Mesenchymal stem cell (in vitro differentiated cells and primary cell): Measurements from ENCODE around the gene CIAO3.
A peak's percentile ranks its signal among the peaks of the same experiment; 100 is the strongest.

ENCODE experiments used
- DNase-seq: peaks from one replicate; pipeline ENCODE4 v3.0.0-alpha.2; 2013
- H2AFZ ChIP-seq: one replicate; pipeline ENCODE4 v1.6.1; 2013; ENCODE audit warnings: low read depth, mild to moderate bottlenecking, control low read depth, inconsistent platforms, low read length, moderate library complexity
- H2AK5ac ChIP-seq: 2 replicates; pipeline ENCODE4 v1.6.1; 2013; ENCODE audit warnings: low read length, moderate library complexity, mild to moderate bottlenecking, inconsistent platforms; ENCODE audit not compliant: severe bottlenecking
- H2BK120ac ChIP-seq: one replicate; pipeline ENCODE4 v1.6.1; 2013; ENCODE audit warnings: low read depth, mild to moderate bottlenecking, inconsistent platforms, low read length, moderate library complexity
- H2BK12ac ChIP-seq, 2 experiments: one replicate each; pipeline ENCODE4 v1.6.1; 2013; ENCODE audit warnings: inconsistent platforms in 2 of 2, low read length in 2 of 2, mild to moderate bottlenecking in 2 of 2, moderate library complexity in 2 of 2, control low read depth in 1 of 2
- H2BK15ac ChIP-seq: one replicate; pipeline ENCODE4 v1.6.1; 2013; ENCODE audit warnings: mild to moderate bottlenecking, low read depth, inconsistent platforms; ENCODE audit not compliant: poor library complexity, severe bottlenecking
- H2BK5ac ChIP-seq: 2 replicates; pipeline ENCODE4 v1.6.1; 2013; ENCODE audit warnings: low read depth, mild to moderate bottlenecking, low read length, control low read depth, inconsistent platforms; ENCODE audit not compliant: poor library complexity, severe bottlenecking
- H3K14ac ChIP-seq, 2 experiments: one replicate each; pipeline ENCODE4 v1.6.1; 2013; ENCODE audit warnings: inconsistent platforms in 2 of 2, low read length in 2 of 2, control low read depth in 1 of 2, mild to moderate bottlenecking in 1 of 2, moderate library complexity in 1 of 2
- H3K18ac ChIP-seq, 2 experiments: one replicate each; pipeline ENCODE4 v1.6.1; 2013; ENCODE audit warnings: inconsistent platforms in 2 of 2, low read length in 2 of 2, control low read depth in 1 of 2, low read depth in 1 of 2, mild to moderate bottlenecking in 1 of 2
- H3K23ac ChIP-seq, 2 experiments: one replicate each; pipeline ENCODE4 v1.6.1; 2013; ENCODE audit warnings: inconsistent platforms in 2 of 2, low read length in 2 of 2, mild to moderate bottlenecking in 2 of 2, moderate library complexity in 2 of 2, control low read depth in 1 of 2
- H3K27ac ChIP-seq: 2 replicates; pipeline ENCODE4 v1.5.1; 2013; ENCODE audit warnings: mild to moderate bottlenecking, moderate library complexity, low read length, control low read depth, inconsistent platforms; ENCODE audit not compliant: poor library complexity, severe bottlenecking
- H3K27me3 ChIP-seq, 2 experiments: 2 replicates each; pipeline versions ENCODE4 v1.6.1 to v1.7.0; 2013; ENCODE audit warnings: low read length in 2 of 2, mild to moderate bottlenecking in 2 of 2, moderate library complexity in 2 of 2, control low read depth in 1 of 2, inconsistent platforms in 1 of 2; ENCODE audit not compliant: control insufficient read depth in 1 of 2, insufficient read depth in 1 of 2
- H3K36me3 ChIP-seq, 2 experiments: 2 replicates each; pipeline versions ENCODE4 v1.6.1 to v1.7.0; 2013; ENCODE audit warnings: low read length in 2 of 2, control low read depth in 1 of 2, inconsistent platforms in 1 of 2, low read depth in 1 of 2, mild to moderate bottlenecking in 1 of 2; ENCODE audit not compliant: insufficient read depth in 2 of 2, control insufficient read depth in 1 of 2
- H3K4ac ChIP-seq, 2 experiments: one replicate each; pipeline ENCODE4 v1.6.1; 2013; ENCODE audit warnings: inconsistent platforms in 2 of 2, low read length in 2 of 2, mild to moderate bottlenecking in 2 of 2, moderate library complexity in 2 of 2, control low read depth in 1 of 2, low read depth in 1 of 2
- H3K4me1 ChIP-seq: 2 replicates; pipeline ENCODE4 v1.6.1; 2013; ENCODE audit warnings: low read depth, low read length, control low read depth; ENCODE audit not compliant: control insufficient read depth, insufficient read depth
- H3K4me2 ChIP-seq: 2 replicates; pipeline ENCODE4 v1.6.1; 2013; ENCODE audit warnings: low read length, mild to moderate bottlenecking, inconsistent platforms; ENCODE audit not compliant: poor library complexity, severe bottlenecking
- H3K4me3 ChIP-seq, 2 experiments: 2 replicates each; pipeline versions ENCODE4 v1.5.1 to v1.7.0; 2013; ENCODE audit warnings: low read length in 2 of 2, mild to moderate bottlenecking in 2 of 2, control low read depth in 1 of 2, low read depth in 1 of 2; ENCODE audit not compliant: insufficient read depth in 1 of 2
- H3K79me1 ChIP-seq: replicated peaks from 2 replicates; pipeline ENCODE4 v1.6.1; 2013; ENCODE audit warnings: mild to moderate bottlenecking, control low read depth, low read length, inconsistent platforms; ENCODE audit not compliant: poor library complexity, severe bottlenecking
- H3K9ac ChIP-seq: 2 replicates; pipeline ENCODE4 v1.7.0; 2013; ENCODE audit warnings: mild to moderate bottlenecking, low read length, moderate library complexity
- H3K9me3 ChIP-seq: 2 replicates; pipeline ENCODE4 v1.7.0; 2013; ENCODE audit warnings: mild to moderate bottlenecking, low read length; ENCODE audit not compliant: control insufficient read depth
- H4K8ac ChIP-seq: one replicate; pipeline ENCODE4 v1.6.1; 2013; ENCODE audit warnings: inconsistent platforms, mild to moderate bottlenecking, low read length, moderate library complexity
- H4K91ac ChIP-seq: one replicate; pipeline ENCODE4 v1.6.1; 2013; ENCODE audit warnings: mild to moderate bottlenecking, low read length, inconsistent platforms
- WGBS: methylation state at CpG from one replicate; pipeline ENCODE4 v1.1.7; 2013; ENCODE audit warnings: mixed read lengths; 5-methylcytosine and 5-hydroxymethylcytosine counted together

The CIAO3 gene

DNA sequence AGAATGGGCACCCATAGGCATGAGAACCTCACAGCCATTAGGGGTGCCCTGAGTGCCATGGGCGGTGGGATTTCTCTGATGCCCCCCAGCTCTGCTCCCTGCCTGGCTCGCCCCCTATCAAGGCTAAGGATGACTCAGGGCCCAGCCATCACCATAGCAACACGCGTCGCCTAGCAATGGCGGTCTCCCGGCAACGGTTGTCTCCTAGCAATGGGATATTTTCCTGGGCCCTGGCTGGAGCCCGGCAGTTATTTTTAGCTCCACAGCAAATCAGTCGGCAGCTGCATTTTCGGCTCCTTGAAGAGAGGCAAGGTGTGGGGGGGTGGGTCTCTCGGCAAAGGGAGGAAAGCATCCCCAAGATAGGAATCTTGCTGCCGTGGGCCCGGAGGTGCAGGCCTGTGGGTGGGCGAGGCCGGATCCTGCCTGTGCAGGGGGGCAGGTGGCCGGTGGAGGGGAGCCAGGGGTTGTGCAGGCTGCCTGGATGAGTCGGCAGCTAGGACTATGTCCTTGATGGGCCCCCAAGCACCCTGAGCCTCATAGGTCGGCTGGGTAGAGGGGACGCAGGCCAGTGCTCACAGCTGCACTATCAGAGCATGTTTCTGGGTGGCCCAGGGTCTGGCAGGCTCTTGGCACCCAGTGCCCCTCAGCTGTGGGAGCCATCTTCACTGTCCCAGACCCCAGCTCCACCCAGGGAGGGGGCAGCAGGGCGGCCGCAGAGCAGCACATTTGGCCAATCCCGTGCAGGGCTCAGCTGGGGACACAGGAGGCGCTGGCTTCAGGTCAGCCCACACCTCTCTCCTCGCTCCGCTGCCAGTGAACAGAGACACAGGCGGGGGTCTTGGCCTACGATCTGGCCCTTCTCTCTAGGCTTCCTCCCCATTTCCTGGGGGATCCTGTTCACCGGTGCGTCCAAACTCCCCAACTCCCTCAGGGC lies 31.0 kb downstream of the CIAO3 start:
- Histone ChIP-seq H3K36me3 (no peaks in the 10 kb centered on the region), H3K23ac (peak overlapping the region in 1 of 2 experiments; percentile 32), H3K18ac (peak overlapping the region in 1 of 2 experiments; percentile 42), H3K14ac (peak overlapping the region in 1 of 2 experiments; percentile 74), H3K9ac (peak overlapping the region; percentile 51), H3K4me1 (peaks cover 42% of the 10 kb centered on the region), H3K4me3 (peak overlapping the region in 1 of 2 experiments; percentile 18), H2BK120ac (no peak overlapping the region), H2BK15ac (no peak overlapping the region), H4K91ac (peak overlapping the region; percentile 45), H3K27ac (no peak overlapping the region), H3K4ac (no peak overlapping the region), H2BK5ac (no peak overlapping the region), H3K4me2 (no peak overlapping the region), H2AFZ (no peak overlapping the region), H2BK12ac (peak overlapping the region; percentile 28 to 64), H4K8ac (no peak overlapping the region), H2AK5ac (no peak overlapping the region), H3K9me3 (no peaks in the 10 kb centered on the region), H3K79me1 (peaks cover 4% of the 10 kb centered on the region), H3K27me3 (peaks cover 43 to 57% of the 10 kb centered on the region in 2 experiments)
- 46% methylated on average over 30 of the region's 30 CpGs for WGBS
- peak; percentile 92 for DNase-seq

DNA sequence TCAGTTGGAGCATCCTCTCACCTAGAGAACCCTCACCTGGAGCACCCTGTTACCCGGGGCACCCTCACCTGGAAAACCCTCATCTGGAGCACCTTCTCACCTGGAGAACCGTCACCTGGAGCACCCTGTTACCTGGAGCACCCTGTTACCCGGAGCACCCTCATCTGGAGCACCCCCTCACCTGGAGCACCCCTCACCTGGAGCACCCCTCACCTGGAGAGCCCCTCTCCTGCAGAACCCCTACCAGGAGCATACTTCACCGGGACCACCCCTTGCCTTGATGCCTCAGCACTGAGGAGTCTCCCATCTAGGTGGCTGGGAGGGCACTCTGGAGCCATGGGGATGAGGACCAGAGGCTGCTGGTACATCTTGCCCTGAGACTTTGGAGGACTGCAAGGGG lies 31.8 kb downstream of the CIAO3 start:
- H2AK5ac ChIP-seq: no peak overlapping the region
- no peak overlapping the region for H3K4me3 ChIP-seq
- H3K4me1 ChIP-seq: peaks cover 34% of the 10 kb centered on the region
- no peaks in the 10 kb centered on the region for H3K79me1 ChIP-seq
- H2BK120ac ChIP-seq: no peak overlapping the region
- no peak overlapping the region for H2BK5ac ChIP-seq
- H3K9me3 ChIP-seq: no peaks in the 10 kb centered on the region
- H3K14ac ChIP-seq: no peak overlapping the region
- H4K8ac ChIP-seq: no peak overlapping the region
- DNase-seq: no peak
- H3K4me2 ChIP-seq: no peak overlapping the region
- no peak overlapping the region for H4K91ac ChIP-seq
- H3K9ac ChIP-seq: no peak overlapping the region
- no peak overlapping the region for H2BK12ac ChIP-seq
- no peak overlapping the region for H3K18ac ChIP-seq
- no peaks in the 10 kb centered on the region for H3K36me3 ChIP-seq
- H3K4ac ChIP-seq: no peak overlapping the region
- no peak overlapping the region for H3K23ac ChIP-seq
- no peak overlapping the region for H2BK15ac ChIP-seq
- peaks cover 52 to 66% of the 10 kb centered on the region in 2 experiments for H3K27me3 ChIP-seq
- no peak overlapping the region for H3K27ac ChIP-seq
- H2AFZ ChIP-seq: no peak overlapping the region
- WGBS: 62% methylated on average over 4 of the region's 4 CpGs

DNA sequence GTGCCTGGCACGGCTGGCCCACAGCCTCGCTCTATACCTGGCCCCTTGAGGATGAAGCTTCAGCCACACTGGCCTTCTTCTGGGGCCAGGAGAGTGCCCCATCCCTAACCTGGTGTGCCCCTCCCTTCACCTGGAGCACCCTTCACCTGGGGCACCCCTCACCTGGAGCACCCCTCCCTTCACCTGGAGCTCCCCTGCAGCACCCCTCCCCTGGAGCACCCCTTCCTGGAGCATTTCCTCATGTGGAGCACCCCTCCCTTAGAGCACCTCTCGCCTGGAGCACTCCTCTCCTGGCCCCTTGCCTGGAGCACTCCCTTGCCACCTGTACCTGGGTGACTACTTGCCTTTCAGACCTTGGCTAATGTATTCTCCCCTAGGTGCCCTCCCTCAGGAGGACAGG lies 32.8 kb downstream of the CIAO3 start:
- no peak overlapping the region for H2AK5ac ChIP-seq
- H4K8ac ChIP-seq: no peak overlapping the region
- H3K4ac ChIP-seq: no peak overlapping the region
- DNase-seq: no peak
- H3K4me3 ChIP-seq: no peak overlapping the region
- 67% methylated on average over 3 of the region's 3 CpGs for WGBS
- no peak overlapping the region for H2BK5ac ChIP-seq
- peaks cover 31% of the 10 kb centered on the region for H3K4me1 ChIP-seq
- no peak overlapping the region for H4K91ac ChIP-seq
- no peaks in the 10 kb centered on the region for H3K9me3 ChIP-seq
- H2BK120ac ChIP-seq: no peak overlapping the region
- no peak overlapping the region for H2BK15ac ChIP-seq
- no peak overlapping the region for H3K27ac ChIP-seq
- H3K23ac ChIP-seq: no peak overlapping the region
- H2BK12ac ChIP-seq: no peak overlapping the region
- H3K14ac ChIP-seq: no peak overlapping the region
- H2AFZ ChIP-seq: no peak overlapping the region
- peaks cover 62 to 75% of the 10 kb centered on the region in 2 experiments for H3K27me3 ChIP-seq
- H3K36me3 ChIP-seq: no peaks in the 10 kb centered on the region
- no peak overlapping the region for H3K9ac ChIP-seq
- H3K4me2 ChIP-seq: no peak overlapping the region
- H3K79me1 ChIP-seq: no peaks in the 10 kb centered on the region
- no peak overlapping the region for H3K18ac ChIP-seq

DNA sequence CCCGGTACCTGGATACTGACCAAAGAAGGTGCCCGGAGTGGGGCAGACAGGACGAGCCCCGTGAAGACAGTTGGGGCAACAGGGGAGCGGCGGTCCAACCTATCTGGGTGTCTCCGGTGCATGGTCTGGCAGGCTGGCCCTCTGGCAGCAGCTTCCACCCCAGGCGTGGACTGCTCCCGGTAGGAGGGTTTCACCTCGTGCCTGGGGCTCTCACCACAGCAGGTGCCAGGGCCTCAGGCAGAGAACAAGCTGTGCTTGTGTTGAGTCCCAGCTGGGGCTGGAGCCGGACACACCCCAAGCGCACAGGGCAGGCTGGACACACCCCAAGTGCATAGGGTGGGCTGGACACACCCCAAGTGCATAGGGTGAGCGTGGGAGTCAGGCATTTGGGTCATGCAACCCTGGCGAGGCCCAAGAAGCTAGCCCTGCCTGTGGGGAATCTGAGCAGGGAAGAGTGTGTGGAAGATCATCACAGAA lies 33.7 kb downstream of the CIAO3 start:
- 51% methylated on average over 12 of the region's 14 CpGs for WGBS
- H3K79me1 ChIP-seq: no peaks in the 10 kb centered on the region
- no peak overlapping the region for H3K18ac ChIP-seq
- no peak overlapping the region for H3K23ac ChIP-seq
- no peak overlapping the region for H2BK5ac ChIP-seq
- peaks cover 71 to 84% of the 10 kb centered on the region in 2 experiments for H3K27me3 ChIP-seq
- no peak overlapping the region for H2BK15ac ChIP-seq
- no peak overlapping the region for H3K4ac ChIP-seq
- H2BK120ac ChIP-seq: no peak overlapping the region
- peaks cover 30% of the 10 kb centered on the region for H3K4me1 ChIP-seq
- no peak overlapping the region for H4K8ac ChIP-seq
- no peak overlapping the region for H3K4me2 ChIP-seq
- DNase-seq: no peak
- no peak overlapping the region for H2AK5ac ChIP-seq
- no peak overlapping the region for H2AFZ ChIP-seq
- H2BK12ac ChIP-seq: no peak overlapping the region
- H3K14ac ChIP-seq: no peak overlapping the region
- H3K9ac ChIP-seq: no peak overlapping the region
- no peaks in the 10 kb centered on the region for H3K9me3 ChIP-seq
- H3K27ac ChIP-seq: no peak overlapping the region
- H4K91ac ChIP-seq: no peak overlapping the region
- H3K36me3 ChIP-seq: no peaks in the 10 kb centered on the region
- H3K4me3 ChIP-seq: no peak overlapping the region
